DMS114 treated with DMSO at 0.1 percent for 48 hours (cell line): ENCODE results near the gene PRR7.

Experiments used
- DNase-seq: peaks from one replicate; lab custom pipeline; 2025; ENCODE audit not compliant: unreplicated experiment; lab: John Stamatoyannopoulos, UW

Gene PRR7

GRCh38 chr5:177449140-177450061, 2.8 kb downstream of the PRR7 start:
- no peak for DNase-seq

DNA sequence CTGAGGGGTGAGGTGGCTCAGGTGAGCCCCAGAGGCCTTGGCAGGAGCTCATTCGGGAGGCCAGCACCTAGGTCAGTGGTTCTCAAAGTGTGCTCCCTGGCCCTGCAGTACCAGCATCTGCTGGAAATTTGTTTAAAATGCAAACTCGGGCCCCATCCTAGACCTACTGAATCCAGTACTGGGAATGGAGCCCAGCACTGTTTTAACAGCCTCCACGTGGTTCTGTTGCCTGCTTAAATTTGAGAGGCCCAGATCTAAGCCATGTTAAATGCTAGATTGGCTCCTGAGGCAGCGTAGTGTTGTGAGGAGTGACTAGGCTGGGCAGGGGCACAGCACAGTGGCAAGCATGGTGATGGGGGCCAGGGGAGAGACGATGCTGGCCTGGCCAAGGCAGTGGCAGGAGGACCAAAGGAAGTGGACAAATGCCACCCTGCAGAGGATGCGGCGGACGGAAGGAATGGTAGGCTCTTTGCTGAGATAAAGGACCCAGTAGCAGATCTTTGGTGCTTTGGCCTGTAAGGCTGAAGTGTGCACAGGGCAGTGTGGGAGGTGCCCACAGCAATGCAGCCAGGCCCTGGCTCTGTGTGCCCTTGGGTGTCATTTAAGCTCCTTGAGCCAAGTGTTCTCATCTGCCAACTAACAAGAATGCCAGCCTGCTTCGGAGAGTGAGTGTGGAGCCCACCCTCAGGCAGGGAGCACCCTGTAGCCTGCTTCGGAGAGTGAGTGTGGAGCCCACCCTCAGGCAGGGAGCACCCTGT, 4.2 kb downstream of the PRR7 start:
- DNase-seq, result no peak

DNA sequence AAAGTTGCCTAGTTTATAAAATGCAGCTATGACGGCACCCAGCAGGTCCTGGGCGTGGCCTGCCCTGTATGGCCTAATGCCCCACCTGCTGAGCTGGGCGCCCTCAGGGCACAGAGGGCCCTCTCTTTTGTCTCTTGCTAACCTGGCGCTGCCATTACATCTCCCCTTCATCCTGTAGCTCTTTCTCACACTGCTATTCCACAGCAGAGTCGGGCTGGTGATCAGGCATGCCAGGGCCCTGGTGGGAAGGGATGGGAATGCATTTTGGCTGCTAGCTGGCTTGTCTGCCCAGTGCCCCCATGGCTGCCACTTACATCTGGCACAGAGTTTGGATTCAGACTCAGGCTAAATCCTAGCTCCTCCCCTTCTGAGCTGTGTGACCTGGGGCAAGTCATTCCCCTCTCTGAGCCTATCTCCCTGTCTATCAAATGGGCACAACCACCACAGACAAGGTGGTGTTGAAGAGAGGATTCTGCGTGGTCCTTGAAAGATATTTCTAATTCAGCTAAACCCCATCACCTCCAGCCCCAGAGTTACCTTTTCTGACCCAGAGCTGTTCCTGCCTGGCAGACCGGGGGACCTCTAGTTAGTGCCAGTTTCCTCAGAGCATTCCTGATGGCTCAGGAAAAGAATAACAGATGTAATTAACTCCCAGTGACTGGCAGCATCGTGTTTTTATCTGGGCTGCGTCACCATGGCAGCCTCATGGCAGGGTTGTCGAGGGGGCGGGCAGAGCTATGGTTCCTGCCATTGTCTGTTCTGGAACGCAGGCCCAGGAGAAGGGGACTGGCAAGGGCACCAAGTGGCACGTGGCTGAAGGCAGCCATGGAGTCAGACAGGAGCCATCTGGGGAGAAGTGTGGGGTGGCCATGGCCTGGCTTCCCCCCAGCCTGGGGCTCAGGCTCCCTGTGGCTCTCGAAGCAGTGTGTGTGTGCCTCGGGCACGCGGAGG, 6.3 kb downstream of the PRR7 start:
- DNase-seq, result no peak

DNA sequence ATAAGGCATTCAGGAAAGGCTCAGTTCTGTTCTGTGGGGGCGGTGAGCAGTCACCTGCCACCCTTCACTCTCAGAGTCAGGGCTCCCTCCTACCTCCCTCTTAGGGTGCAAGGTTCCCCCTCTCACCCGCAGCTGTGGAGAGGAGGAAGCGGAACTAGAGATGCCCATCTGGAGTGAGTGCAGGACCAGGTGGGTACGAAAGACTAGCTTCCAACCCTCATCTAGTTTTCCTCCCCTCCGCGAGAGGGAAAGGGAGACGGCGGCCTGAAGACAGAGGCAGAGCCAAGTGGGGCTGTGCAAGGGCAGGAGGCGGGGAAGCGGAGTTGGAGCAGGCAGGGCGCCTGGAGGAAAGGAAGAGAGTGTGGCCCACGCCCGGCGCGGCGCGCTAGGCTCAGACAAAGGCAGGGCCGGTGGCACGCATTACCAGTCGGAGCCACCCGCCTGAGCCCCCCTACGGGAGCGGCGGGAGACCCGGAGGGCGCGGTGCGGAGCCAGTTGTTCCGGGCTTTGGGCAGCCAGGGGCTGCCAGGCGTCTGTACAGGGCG, 7.3 kb downstream of the PRR7 start:
- no peak for DNase-seq

DNA sequence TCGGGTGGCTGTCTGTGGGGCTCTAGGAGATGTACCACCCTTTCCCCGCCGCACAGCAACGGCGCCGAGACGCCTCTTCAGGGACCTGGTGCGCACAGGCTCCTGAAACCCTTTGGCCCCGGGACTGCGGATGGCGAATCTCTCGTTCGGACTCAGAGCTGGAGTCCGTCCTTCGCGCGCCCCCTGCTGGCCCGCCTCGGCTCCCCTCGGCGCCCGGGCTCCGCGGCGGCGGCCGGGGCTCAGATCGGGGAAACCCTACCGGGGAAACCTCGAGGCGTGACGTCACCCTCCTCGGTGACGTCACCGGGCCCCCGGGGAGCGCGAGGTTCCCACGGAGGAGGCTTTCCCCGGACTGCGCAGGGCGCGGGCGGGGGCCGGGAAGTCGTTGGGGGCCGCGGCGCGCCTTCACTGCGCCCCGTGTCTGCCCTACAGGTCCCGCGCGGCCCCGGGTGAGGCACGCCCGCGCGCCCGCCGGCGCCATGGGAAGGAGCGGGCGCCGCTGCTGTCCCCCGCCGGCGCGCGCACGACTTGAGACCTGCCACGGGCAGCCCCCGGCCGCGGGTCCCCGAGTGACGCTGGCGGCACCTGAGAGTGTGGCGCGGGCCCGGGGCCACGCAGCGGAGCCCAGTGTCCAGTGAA, 7.9 kb downstream of the PRR7 start:
- peak; percentile 76 for DNase-seq

- peak; percentile 62 for DNase-seq
These were observed 8.5 kb downstream of the PRR7 start for GRCh38 chr5:177455036-177455660.

GRCh38 chr5:177455661-177456590, 9.3 kb downstream of the PRR7 start:
- peak; percentile 84 for DNase-seq

GRCh38 chr5:177456591-177456964, 10.0 kb downstream of the PRR7 start:
- DNase-seq, result no peak

DNA sequence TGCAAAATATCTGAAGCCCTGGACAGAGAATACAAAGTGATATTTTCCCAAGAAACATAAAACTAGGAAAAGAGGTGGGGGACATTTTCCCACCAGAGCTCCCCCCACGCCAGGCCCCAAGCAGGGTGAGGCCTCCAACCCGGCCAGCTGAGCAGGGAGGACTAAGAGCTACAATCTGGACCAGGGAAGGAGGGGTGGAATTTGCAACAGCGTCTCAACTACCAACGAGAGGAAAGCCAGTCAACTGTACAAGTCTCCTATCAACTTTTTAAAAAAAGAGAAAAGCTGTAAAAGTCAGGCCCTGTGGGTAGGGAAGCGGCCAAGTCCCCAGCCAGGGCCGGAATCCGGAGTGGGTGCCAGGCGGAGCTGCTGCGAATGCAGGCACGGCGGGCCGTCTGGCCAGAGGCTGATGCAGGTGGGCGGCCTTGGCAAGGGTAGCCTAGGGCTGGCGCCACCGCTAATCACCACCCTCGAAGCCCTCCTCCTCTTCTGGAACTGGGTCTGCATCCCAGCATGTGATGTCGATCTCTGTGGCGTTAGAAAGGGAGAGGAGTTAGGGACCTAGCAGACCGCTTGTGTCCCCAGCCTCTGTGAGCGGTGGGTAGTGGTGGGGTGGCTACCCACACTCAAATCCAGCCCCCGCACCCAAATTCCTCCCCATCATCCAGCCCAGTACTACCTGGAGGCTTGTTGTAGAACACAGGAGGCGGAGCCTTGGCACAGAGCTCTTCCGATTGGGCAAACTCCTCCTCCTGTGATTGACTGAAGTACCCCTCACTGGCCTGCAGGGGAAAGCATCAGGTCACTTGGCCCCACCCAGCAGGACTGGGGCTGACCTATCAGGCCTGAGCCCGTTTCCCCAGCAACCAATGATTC, 10.6 kb downstream of the PRR7 start:
- peak; percentile 95 for DNase-seq

GRCh38 chr5:177457852-177458681, 11.5 kb downstream of the PRR7 start:
- no peak for DNase-seq

DNA sequence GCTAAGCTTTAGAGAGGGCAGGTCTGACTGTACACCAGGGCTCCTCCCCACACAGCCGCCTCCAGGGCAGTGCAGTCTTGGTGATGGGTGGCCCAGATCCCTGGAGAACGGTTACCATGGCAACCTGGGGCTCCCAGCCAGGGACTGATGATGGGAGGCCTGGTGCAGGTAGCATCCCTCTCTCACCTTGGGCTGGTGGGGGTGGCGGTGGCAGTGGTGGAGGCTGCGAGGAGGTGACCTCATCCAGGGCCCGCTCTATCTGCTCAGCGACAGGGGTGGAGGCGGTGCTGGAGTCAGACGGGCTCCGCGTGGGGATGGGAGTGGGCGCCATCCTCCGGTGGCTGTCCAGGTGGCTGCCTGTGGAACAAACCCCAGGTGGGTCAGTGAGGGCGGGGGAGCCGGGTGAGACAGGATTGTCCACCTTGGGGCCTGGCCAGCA, 12.3 kb downstream of the PRR7 start:
- no peak for DNase-seq

DNA sequence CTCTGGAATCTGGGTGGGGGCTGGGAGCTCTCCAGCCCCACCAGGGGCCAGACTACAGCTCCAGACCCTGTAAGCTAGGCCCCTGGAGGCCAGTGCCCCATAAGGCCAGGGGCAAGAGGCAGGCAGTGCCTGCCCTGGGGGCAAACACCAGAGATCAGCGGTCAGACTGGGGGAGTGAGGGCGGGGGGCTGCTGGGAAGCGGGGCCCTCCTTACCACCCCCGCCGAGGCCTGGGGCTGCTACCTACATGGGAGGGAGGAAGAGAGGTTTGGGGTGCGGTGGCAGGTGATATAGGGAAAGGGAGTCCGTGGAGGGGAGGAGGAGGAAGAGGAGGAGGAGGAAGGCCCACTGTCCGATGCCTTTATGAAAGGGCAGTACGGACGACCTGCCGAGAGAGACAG, 12.7 kb downstream of the PRR7 start:
- DNase-seq, result no peak

DNA sequence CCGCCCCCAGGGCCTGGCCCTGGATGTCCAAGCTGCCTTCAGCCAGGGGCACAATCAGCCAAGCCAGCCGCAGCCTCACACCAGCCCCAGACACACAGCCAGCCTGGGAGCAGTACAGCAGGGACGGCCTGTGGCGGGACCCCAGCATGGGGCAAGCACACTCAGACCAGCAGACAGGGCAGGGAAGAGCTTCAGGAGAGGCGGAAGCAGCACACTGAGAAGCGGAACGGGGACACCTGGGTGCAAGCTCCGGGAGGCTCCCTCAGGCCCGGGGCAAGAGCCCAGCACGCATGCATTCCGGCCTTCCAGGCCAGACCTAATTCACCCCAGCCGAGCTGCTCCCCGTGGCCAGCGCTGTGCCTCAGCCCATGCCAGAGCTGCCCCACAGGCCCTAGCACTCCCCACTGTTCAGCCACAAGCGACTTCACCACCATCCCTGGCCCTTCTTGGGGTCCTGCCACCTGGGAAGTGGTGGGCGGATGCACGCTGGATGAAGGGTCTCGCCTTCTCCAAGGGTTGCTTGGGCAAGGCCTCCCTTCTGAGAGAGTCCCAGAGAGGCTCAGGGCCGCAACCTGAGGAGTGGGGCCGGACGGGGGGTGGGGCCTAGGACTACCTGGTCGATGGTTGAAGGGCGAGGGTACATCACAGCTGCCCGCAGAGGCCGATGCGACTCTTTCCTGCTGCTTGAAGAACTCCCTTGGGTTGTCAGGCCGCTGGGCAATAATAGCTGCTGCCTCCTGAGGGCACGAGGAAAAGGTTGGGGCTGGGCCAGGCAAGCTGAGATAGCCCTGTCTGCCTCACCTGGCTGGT, 13.4 kb downstream of the PRR7 start:
- no peak for DNase-seq

DNA sequence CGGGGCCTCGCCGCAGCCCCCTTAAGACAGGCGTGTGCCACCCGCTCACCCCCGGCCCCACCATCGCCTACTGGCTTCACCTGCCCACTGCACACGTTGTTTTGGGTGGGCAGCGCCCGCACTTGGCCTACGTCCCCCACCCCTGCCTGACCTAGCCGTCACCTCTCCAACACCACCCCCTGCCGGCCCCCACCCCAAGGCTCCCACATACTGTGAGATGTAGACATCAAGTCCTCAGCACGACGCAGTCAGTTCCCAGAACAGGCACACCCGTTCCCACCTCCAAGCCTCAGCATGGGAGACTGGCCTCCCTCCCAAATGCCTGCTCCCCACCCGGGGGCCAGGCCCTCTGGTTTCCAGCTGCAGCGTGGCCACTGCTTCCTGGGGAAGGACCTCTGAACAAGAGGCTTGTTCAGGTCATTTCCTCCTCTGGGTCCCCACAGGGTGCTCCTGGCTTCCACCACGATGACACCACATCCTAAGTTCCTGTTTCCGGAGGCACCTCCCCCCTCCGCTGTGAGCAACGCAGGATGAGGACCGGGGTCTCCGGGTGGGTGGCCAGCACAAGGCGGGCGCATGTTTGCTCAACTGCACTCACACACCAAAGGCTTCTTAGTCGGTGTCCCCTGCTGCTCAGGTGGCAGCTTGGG, 15.5 kb downstream of the PRR7 start:
- DNase-seq, result no peak

DNA sequence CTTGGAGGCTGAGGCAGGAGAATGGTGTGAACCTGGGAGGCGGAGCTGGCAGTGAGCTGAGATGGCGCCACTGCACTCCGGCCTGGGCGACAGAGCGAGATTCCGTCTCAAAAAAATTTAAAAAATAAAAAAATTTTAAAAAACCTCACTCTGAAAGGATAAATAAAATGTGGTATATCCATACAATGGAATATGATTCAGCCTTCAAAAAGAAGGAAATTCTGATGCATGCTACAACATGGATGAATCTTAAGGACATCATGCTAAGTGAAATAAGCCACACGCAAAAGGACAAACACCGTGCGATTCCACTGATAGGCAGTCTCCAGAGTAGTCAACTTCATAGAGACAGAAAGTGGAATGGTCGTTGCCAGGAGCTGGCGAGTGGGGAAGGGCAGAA, 18.4 kb downstream of the PRR7 start:
- no peak for DNase-seq

- no peak for DNase-seq
These were observed 20.2 kb downstream of the PRR7 start for GRCh38 chr5:177466861-177467260.
